Measurements from ENCODE around the gene PAXIP1.
A peak's percentile ranks its signal among the peaks of the same experiment; 100 is the strongest.
"Not testable (repeated sequence)": the region's sequence is repeated elsewhere in the genome, so short reads cannot be mapped to it uniquely, and the experiment has no call there.

PAXIP1 gene

GRCh38 chr7:154934353-154934952, 68.5 kb downstream of the PAXIP1 start:
- not testable (repeated sequence) for DNase-seq

GRCh38 chr7:154931906-154932305, 71.0 kb downstream of the PAXIP1 start:
- no peak for DNase-seq

- no peak for DNase-seq
These were observed 73.8 kb downstream of the PAXIP1 start for GRCh38 chr7:154929006-154929726.

GRCh38 chr7:154928136-154929005, 74.6 kb downstream of the PAXIP1 start:
- DNase-seq = peak; percentile 96

- DNase-seq = peak; percentile 83
These were observed 75.2 kb downstream of the PAXIP1 start for GRCh38 chr7:154927624-154928125.

GRCh38 chr7:154922472-154922871, 80.5 kb downstream of the PAXIP1 start:
- DNase-seq = not testable (repeated sequence)

- no peak for DNase-seq
These were observed 83.3 kb downstream of the PAXIP1 start for GRCh38 chr7:154919344-154920225.

- DNase-seq = no peak
These were observed 84.2 kb downstream of the PAXIP1 start for GRCh38 chr7:154918741-154919140.

GRCh38 chr7:154918266-154918665, 84.7 kb downstream of the PAXIP1 start:
- DNase-seq = no peak

- no peak for DNase-seq
These were observed 85.1 kb downstream of the PAXIP1 start for GRCh38 chr7:154917808-154918160.

GRCh38 chr7:154916856-154917807, 85.8 kb downstream of the PAXIP1 start:
- DNase-seq = no peak

- no peak for DNase-seq
These were observed 86.5 kb downstream of the PAXIP1 start for GRCh38 chr7:154916381-154916780.

- no peak for DNase-seq
These were observed 87.3 kb downstream of the PAXIP1 start for GRCh38 chr7:154915600-154915999.

GRCh38 chr7:154914996-154915380, 87.9 kb downstream of the PAXIP1 start:
- DNase-seq = no peak

- no peak for DNase-seq
These were observed 88.5 kb downstream of the PAXIP1 start for GRCh38 chr7:154914308-154914995.

- peak; percentile 86 for DNase-seq
These were observed 89.2 kb downstream of the PAXIP1 start for GRCh38 chr7:154913638-154914307.

GRCh38 chr7:154912871-154913637, 89.9 kb downstream of the PAXIP1 start:
- DNase-seq = no peak

- DNase-seq = no peak
These were observed 91.0 kb downstream of the PAXIP1 start for GRCh38 chr7:154911862-154912455.

- no peak for DNase-seq
These were observed 91.5 kb downstream of the PAXIP1 start for GRCh38 chr7:154911411-154911810.

All from CD4-positive, alpha-beta T cell treated with Interleukin-12 subunit alpha and Interleukin-12 subunit beta, for 1 hour (primary cell).